Osteoblast (primary cell): ENCODE measurements around the gene YPEL2. TPM values are rescaled to one million over a fixed set of nuclear protein-coding genes. Genes with fewer than 3 reads are reported as not detected.

Source experiments
- DNase-seq: peaks from one replicate; pipeline ENCODE4 v3.0.0; 2011; ENCODE audit warnings: low spot score, mixed read lengths; ENCODE audit not compliant: insufficient read length; ENCODE audit errors: missing footprints
- H2AFZ ChIP-seq: 2 replicates; pipeline ENCODE4 v1.6.0; 2011; ENCODE audit warnings: mild to moderate bottlenecking, low read length
- H3K27ac ChIP-seq: 2 replicates; pipeline ENCODE4 v1.5.1; 2011; ENCODE audit warnings: mild to moderate bottlenecking, low read depth, low read length, moderate library complexity
- H3K27me3 ChIP-seq: 2 replicates; pipeline ENCODE4 v1.6.0; 2012; ENCODE audit warnings: mild to moderate bottlenecking, control low read depth, inconsistent platforms, low read length, moderate library complexity; ENCODE audit not compliant: insufficient read depth
- H3K36me3 ChIP-seq: 2 replicates; pipeline ENCODE4 v1.5.1; 2011; ENCODE audit warnings: mild to moderate bottlenecking, low read length, control low read depth, moderate library complexity; ENCODE audit not compliant: insufficient read depth
- H3K4me1 ChIP-seq: 2 replicates; pipeline ENCODE4 v1.5.1; 2011; ENCODE audit warnings: mild to moderate bottlenecking, low read length, control low read depth, moderate library complexity; ENCODE audit not compliant: insufficient read depth
- H3K4me2 ChIP-seq: 2 replicates; pipeline ENCODE4 v1.6.0; 2011; ENCODE audit warnings: mild to moderate bottlenecking, low read length; ENCODE audit not compliant: insufficient read depth
- H3K4me3 ChIP-seq: fragments of 200-600 bp; sonication (generic); 3 replicates; pipeline ENCODE4 v1.5.1; 2012; ENCODE audit warnings: mild to moderate bottlenecking, low read length, inconsistent platforms; ENCODE audit not compliant: insufficient read depth
- H3K79me2 ChIP-seq: 2 replicates; pipeline ENCODE4 v1.6.0; 2012; ENCODE audit warnings: mild to moderate bottlenecking, low read length, control low read depth, inconsistent platforms; ENCODE audit not compliant: insufficient read depth
- H3K9me3 ChIP-seq: 2 replicates; pipeline ENCODE4 v1.5.1; 2011; ENCODE audit warnings: low read depth, low read length, control low read depth
- H4K20me1 ChIP-seq: 2 replicates; pipeline ENCODE4 v1.6.0; 2012; ENCODE audit warnings: mild to moderate bottlenecking, low read length, control low read depth; ENCODE audit not compliant: insufficient read depth
- total RNA-seq: library from RNA; depleted of rRNA; stranded (reverse); fragments of >200 nt; gene quantifications from 2 replicates; pipeline ENCODE4 v1.2.3, GENCODE V29; 2012
- TF ChIP-seq, protein P1 (sequence below): IDR thresholded peaks from 2 replicates; pipeline ENCODE4 v1.5.1; 2011; ENCODE audit warnings: mild to moderate bottlenecking, low read depth, low read length, moderate library complexity; ENCODE audit errors: extremely low read depth

YPEL2 gene
- total RNA-seq, 1 donor: 24.2 TPM

DNA sequence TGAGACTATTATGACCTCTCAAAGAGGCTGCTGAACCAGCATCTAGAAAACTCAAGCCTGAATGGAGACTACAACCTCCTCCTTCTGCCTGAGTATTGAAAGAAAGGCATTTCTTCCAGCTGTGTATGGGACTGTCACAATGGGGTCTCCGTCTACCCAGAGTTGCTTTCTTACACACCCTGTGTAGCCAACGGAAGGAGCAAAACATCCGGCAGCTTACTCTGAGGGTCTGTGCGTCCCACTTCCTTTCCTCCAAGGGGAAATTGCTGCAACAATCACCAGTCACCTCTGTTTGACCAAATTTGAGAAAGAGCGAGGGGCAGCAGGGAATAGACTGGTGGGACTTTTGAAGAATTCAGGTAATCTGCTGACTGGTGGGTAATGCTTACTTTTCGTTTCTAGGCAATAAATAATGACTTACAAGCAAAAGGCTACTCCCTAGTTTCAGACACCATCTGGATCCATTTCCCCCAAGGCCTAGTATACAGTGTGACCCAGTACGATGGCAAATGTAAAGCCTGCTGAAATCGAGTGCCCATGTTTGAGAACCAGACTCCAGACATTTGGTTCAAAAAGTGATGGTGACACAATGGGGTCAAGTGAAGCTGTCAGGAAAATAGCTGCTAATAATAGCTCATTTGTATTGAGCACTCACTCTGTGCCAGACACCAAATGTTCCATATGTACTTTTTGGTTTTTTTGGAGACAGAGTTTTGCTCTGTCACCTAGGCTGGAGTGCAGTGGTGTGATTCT lies 81.7 kb downstream of the YPEL2 start:
- Histone ChIP-seq H3K36me3 (no peaks in the 10 kb centered on the region), H3K9me3 (peaks cover 6% of the 10 kb centered on the region), H2AFZ (no peak overlapping the region), H3K4me1 (no peaks in the 10 kb centered on the region), H3K27me3 (no peaks in the 10 kb centered on the region), H4K20me1 (no peaks in the 10 kb centered on the region), H3K4me2 (no peak overlapping the region), H3K27ac (no peak overlapping the region), H3K79me2 (no peaks in the 10 kb centered on the region), H3K4me3 (no peak overlapping the region)
- no peak for DNase-seq
- TF ChIP-seq, protein P1, sequence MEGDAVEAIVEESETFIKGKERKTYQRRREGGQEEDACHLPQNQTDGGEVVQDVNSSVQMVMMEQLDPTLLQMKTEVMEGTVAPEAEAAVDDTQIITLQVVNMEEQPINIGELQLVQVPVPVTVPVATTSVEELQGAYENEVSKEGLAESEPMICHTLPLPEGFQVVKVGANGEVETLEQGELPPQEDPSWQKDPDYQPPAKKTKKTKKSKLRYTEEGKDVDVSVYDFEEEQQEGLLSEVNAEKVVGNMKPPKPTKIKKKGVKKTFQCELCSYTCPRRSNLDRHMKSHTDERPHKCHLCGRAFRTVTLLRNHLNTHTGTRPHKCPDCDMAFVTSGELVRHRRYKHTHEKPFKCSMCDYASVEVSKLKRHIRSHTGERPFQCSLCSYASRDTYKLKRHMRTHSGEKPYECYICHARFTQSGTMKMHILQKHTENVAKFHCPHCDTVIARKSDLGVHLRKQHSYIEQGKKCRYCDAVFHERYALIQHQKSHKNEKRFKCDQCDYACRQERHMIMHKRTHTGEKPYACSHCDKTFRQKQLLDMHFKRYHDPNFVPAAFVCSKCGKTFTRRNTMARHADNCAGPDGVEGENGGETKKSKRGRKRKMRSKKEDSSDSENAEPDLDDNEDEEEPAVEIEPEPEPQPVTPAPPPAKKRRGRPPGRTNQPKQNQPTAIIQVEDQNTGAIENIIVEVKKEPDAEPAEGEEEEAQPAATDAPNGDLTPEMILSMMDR: no peak

DNA sequence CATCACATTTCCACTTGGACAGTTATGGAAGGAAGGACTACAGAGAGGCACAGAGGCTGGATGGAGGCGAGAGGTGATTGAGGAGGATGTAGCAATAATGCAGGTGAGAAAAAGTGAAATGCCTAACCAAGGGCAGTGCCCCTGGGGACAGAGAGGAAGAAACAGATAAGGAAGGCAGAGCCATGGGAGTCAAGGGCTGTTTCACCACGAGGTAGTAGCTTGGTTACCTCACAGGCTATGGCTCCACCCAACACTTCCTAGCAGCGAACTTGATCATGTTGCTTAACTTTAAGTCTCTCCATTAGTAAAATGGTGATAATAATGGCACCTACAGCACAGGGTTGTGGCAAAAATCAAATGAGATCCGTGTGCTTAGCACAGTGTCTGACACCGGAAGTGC lies 83.9 kb downstream of the YPEL2 start:
- TF ChIP-seq, protein P1: no peak
- Histone ChIP-seq H2AFZ (no peak overlapping the region), H3K79me2 (no peaks in the 10 kb centered on the region), H3K9me3 (peaks cover under 1% of the 10 kb centered on the region), H3K27ac (no peak overlapping the region), H4K20me1 (no peaks in the 10 kb centered on the region), H3K36me3 (no peaks in the 10 kb centered on the region), H3K4me2 (no peak overlapping the region), H3K4me1 (no peaks in the 10 kb centered on the region), H3K27me3 (no peaks in the 10 kb centered on the region), H3K4me3 (no peak overlapping the region)
- DNase-seq: no peak

DNA sequence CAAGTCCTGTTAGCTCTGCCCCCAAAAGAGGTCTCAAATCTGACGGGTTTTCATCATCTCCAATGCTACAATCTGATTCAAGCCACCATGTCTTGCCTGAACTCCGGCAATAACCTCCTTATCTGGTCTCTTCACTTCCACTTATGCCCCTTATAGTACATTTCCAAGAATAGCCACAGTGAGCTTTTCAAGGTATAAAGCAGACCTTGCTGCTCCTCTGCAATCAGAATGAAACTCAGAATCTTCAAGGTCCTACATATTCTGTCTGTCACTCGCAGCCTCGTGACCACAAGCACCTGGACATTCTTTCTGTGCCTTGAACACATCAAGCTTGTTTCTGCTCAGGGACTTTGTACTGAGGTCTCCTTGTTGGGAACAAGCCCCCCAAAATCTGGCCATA lies 84.7 kb downstream of the YPEL2 start:
- H3K9me3 ChIP-seq: no peaks in the 10 kb centered on the region
- no peak for DNase-seq
- H3K27ac ChIP-seq: no peak overlapping the region
- no peak overlapping the region for H3K4me2 ChIP-seq
- H2AFZ ChIP-seq: no peak overlapping the region
- H3K4me3 ChIP-seq: no peak overlapping the region
- TF ChIP-seq, protein P1: no peak
- no peaks in the 10 kb centered on the region for H3K4me1 ChIP-seq
- H4K20me1 ChIP-seq: no peaks in the 10 kb centered on the region
- H3K79me2 ChIP-seq: no peaks in the 10 kb centered on the region
- H3K27me3 ChIP-seq: no peaks in the 10 kb centered on the region
- no peaks in the 10 kb centered on the region for H3K36me3 ChIP-seq

GRCh38 chr17:59417452-59417851 lies 86.0 kb downstream of the YPEL2 start:
- TF ChIP-seq, protein P1: no peak
- H4K20me1 ChIP-seq: no peaks in the 10 kb centered on the region
- H3K79me2 ChIP-seq: no peaks in the 10 kb centered on the region
- H3K27me3 ChIP-seq: no peaks in the 10 kb centered on the region
- H3K36me3 ChIP-seq: no peaks in the 10 kb centered on the region
- H3K27ac ChIP-seq: no peak overlapping the region
- H3K9me3 ChIP-seq: no peaks in the 10 kb centered on the region
- no peak for DNase-seq
- no peak overlapping the region for H3K4me3 ChIP-seq
- no peak overlapping the region for H2AFZ ChIP-seq
- H3K4me1 ChIP-seq: no peaks in the 10 kb centered on the region
- no peak overlapping the region for H3K4me2 ChIP-seq
